HG02610 (cell line): Measurements from ENCODE around the gene MEA1.
"Not testable (repeated sequence)": the region's sequence is repeated elsewhere in the genome, so short reads cannot be mapped to it uniquely, and the experiment has no call there.

Source experiments
- ATAC-seq: cut with Tn5 transposase; IDR thresholded peaks from one replicate; pipeline ENCODE4 v1.9.1; 2021; ENCODE audit warnings: mild to moderate bottlenecking, moderate library complexity; ENCODE audit not compliant: unreplicated experiment

The MEA1 gene

GRCh38 chr6:43013843-43014433 is at the start of gene MEA1, which contains the start of gene KLHDC3:
Gene MEA1, minus strand, starts transcription at chr6:43013946. Its CDS starts 133 bp downstream, at chr6:43013813.
Gene KLHDC3, plus strand, starts transcription at chr6:43014249. Its CDS starts 2,944 bp downstream, at chr6:43017193.
- ATAC-seq = peak; percentile 94

GRCh38 chr6:43062818-43063217 is 49.1 kb upstream of the MEA1 start:
- ATAC-seq = no peak

GRCh38 chr6:43061861-43062260 is 48.1 kb upstream of the MEA1 start:
- no peak for ATAC-seq

- no peak for ATAC-seq
Measured at GRCh38 chr6:43060755-43061633, 47.2 kb upstream of the MEA1 start.

DNA sequence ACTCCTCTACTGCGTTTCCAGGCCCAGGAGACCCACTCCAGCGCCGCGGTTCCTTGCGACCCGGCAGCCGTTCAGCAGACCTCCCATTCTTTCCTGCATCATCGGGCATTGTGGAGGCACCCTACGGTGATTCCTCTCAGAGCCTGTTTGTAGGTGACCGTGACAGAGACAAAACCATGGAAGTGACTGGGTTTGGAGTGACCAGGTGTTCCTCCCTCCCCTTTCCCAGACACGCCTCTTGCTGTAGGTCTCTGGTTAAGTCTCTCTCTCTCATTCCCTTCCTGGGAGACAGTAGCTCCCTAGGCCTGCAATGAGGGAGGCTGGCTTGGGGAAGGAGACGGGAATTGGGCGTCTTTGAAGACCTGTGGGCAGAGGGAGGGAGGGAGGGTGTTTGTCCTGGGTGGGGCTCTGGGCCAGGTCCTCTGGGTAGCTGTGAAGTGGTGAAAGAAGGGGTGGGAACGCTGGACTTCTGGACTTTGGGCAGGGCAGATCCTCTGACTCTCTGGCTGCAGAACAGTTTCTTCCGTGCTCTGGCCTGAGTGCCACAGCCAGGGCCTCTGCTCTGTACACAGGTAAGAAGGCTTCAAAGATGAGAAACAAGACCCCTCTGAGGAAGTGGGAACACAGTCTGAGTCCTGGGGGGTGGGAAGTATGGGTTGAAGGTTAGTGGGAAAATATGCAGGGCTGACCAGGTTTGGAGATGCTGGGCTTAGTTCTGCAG is 46.4 kb upstream of the MEA1 start:
- no peak for ATAC-seq

DNA sequence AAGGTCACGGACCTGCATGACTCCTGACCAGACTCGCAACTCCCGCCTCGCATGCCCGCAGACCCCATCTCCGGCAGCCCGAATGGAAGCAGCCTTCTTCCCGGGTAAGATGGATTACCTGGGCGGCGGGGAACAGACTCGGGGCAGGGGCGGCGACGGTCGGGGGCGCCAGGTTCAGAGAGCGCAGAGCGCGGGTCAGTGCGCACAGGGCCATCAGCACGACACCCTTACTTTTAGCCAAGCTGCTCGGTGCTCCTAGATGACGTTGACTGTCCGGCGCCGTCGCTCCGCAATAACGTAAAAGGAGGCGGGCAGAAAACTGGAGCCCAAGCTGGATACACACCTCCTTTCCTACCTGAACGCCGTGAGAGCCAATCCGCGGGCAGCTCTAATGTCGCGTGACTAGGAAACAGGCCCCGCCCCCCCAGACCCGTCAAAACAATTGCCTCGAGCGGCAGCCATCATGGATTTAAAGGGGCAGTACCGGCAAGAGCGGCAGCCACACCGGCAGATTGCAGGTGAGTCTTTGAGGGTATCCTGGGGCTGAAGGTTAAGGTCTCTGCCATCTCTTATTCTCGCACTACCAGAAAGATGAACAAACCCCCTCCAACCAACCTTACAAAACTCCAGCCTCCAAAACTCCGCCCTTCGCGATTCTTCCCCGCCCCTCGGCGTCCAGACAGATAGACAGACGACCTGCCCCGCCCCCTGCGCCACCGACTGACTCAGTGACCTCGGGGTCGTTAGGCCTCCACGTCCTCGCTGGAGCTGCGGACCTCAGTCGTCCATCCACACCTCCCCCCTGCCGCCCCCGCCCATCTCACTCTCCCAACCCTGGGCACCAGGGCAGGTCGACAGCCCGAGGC is 45.7 kb upstream of the MEA1 start, which contains the start of the genes KLC4 and MRPL2:
Gene KLC4 (plus strand): TSS at position 464 of the 866 bp plus-strand sequence. CDS start 1,705 bp downstream, outside the sequence.
Gene MRPL2 (minus strand): TSS at position 267 of the 866 bp plus-strand sequence. CDS start 53 bp downstream, at position 214.
- ATAC-seq = peak; percentile 85

- ATAC-seq = no peak
Measured at GRCh38 chr6:43058531-43058930, 44.8 kb upstream of the MEA1 start.

DNA sequence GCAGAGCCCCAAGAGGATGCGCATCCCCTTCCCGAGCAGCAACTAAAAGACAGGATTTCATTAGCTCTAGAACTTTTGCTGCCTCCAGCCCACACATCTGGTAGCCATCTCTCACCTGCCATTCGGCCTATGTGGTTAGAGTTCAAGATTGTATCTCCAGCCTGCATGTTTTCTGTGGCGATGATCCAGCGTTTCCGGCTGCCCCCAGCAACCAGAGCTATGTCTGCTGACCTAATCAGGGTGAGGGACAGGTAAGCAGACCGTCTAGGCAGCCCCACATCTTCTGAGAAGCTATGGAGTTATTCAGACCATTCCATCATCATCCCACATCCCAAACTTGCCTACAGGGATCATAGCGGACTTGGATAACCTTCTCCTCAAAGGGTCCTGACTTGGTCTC is 42.2 kb upstream of the MEA1 start:
- no peak for ATAC-seq

DNA sequence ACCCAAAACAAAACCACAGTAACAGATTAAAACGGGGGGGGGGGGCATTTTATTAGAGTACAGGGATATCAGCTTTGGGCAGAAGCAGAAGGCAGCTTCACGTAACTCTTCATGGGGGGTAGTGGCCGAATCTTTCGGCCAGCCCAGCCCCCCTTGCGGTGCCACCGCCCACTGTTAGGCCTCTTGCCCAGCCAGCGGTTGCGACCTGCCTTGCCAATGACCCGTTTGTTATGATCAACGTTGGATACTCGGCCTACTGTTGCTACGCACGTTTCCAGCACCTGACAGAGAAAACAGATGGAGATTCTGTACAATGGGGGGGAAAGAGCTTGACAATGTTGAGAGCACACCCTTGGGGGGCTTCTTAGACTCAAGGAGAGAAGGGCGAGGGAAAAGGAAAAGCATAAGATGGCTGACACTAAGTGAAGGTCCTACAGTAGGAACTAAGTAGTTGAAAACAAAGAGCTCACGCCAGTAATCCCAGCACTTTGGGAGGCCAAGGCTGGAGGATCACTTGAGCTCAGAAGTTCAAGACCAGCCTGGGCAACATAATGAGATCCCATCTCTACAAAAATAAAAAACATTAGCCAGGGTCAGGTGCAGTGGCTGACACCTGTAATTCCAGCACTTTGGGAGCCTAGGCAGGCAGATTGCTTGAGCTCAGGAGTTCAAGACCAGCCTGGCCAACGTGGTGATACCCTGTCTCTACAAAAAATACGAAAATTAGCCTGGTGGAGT is 40.6 kb upstream of the MEA1 start:
- no peak for ATAC-seq

DNA sequence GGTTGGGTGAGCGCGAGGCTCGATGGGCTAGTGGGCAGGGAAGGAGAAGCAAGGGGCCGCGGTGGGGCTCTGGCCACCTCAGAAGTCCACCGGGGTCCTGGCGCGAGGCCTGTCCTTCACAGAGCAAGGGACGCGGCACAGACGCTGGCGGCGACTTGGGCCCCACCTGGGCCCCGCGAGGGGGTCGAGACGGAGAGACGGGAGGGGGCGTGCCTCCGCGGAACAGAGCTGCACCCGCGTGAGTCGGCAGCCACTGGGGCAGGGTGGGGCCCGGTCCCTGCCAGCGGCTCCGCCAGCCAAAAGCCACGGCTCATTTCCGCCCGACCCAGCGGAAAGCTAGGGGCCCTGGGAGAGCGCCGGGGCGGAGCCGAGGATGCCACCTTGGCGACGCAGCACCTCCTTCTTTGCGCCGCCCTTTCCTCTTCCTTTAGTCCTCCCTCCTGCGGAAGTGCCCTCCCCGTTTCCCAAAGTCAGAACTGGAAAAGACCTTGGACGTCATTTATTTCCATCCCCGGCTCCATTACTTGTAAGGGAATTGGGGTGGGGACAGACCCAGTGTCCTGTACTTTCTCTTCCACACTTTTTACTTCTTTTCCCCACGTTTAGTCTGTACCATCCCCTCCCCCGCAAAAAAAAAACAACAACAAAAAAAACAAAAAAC is 39.9 kb upstream of the MEA1 start, which contains the start of gene CUL7:
Gene CUL7 (minus strand): TSS at position 307 of the 661 bp plus-strand sequence. CDS start 1,063 bp downstream, outside the sequence.
- ATAC-seq = peak; percentile 90

- ATAC-seq = peak; percentile 11
Measured at GRCh38 chr6:43052842-43053544, 39.2 kb upstream of the MEA1 start.

- no peak for ATAC-seq
Measured at GRCh38 chr6:43052225-43052841, 38.6 kb upstream of the MEA1 start.

- ATAC-seq = no peak
Measured at GRCh38 chr6:43050981-43051380, 37.2 kb upstream of the MEA1 start.

DNA sequence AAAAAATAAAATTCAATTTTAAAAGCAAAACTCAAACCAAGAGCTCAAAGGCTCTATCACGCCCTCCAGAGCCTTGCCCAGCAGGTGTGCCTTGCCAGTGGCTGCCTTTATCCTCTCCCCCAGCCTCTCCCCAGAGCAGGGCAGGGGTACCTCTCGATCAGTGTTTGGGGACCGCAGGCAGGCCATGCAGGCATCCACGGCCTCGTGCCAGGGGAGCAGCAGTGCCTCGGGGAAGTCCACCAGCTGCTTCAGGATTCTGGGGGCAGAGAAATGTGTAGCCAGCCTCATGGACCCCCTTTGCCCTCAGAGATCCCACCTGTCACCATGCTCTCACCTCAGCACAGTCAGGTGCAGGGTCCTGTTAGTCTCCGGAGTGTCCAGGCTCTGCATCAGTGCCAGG is 34.3 kb upstream of the MEA1 start:
- ATAC-seq = no peak

GRCh38 chr6:43045371-43045930 is 31.7 kb upstream of the MEA1 start:
- ATAC-seq = no peak

GRCh38 chr6:43043310-43043709 is 29.6 kb upstream of the MEA1 start:
- ATAC-seq = no peak

- ATAC-seq = not testable (repeated sequence)
Measured at GRCh38 chr6:43041475-43041874, 27.7 kb upstream of the MEA1 start.
